HEK293 (cell line): ENCODE data around the gene GPR132.

ENCODE experiments used
- CTCF ChIA-PET: fragments of 350-600 bp; formaldehyde crosslinking; extraction: SDS; loops from one replicate; lab custom pipeline; 2021; ENCODE audit warnings: antibody characterized with exemption; lab: Yijun Ruan, JAX
- POLR2A ChIA-PET: fragments of 300-600 bp; formaldehyde crosslinking; extraction: SDS; loops from one replicate; lab custom pipeline; 2020; ENCODE audit warnings: antibody characterized with exemption, inconsistent platforms; lab: Yijun Ruan, JAX
- H3K27ac ChIP-seq: fragments of 200-500 bp; sonication (Bioruptor generic); 2 replicates; pipeline ENCODE4 v1.5.1; 2014; ENCODE audit warnings: low read depth, low read length, control low read depth, inconsistent platforms; ENCODE audit errors: extremely low read depth
- H3K36me3 ChIP-seq, 2 experiments: fragments of 200-500 bp in 1 of 2; sonication (Bioruptor generic) in 1 of 2; 1 replicate in 1 of 2; 2 replicates in 1 of 2; pipeline ENCODE4 v1.5.1; 2014 to 2017; ENCODE audit warnings: inconsistent platforms in 2 of 2, low read length in 2 of 2; ENCODE audit not compliant: control insufficient read depth in 2 of 2, insufficient read depth in 1 of 2
- H3K4me1 ChIP-seq: fragments of 200-500 bp; sonication (Bioruptor generic); 2 replicates; pipeline ENCODE4 v1.5.1; 2014; ENCODE audit warnings: mild to moderate bottlenecking, low read length, inconsistent platforms; ENCODE audit not compliant: control insufficient read depth, insufficient read depth
- H3K4me3 ChIP-seq: 2 replicates; pipeline ENCODE4 v1.5.1; 2011; ENCODE audit warnings: low read depth, mild to moderate bottlenecking, control low read depth, low read length, moderate library complexity
- H3K9me3 ChIP-seq: fragments of 200-500 bp; sonication (Bioruptor generic); 2 replicates; pipeline ENCODE4 v1.5.1; 2014; ENCODE audit warnings: low read depth, low read length, inconsistent platforms; ENCODE audit not compliant: control insufficient read depth, insufficient read depth
- GLIS1 ChIP-seq: fragments of 450-650 bp; formaldehyde crosslinking; IDR thresholded peaks from 2 replicates; pipeline ENCODE4 v1.5.1; 2016; ENCODE audit warnings: missing biosample characterization, missing genetic modification characterization
- KLF7 ChIP-seq: fragments of 450-650 bp; formaldehyde crosslinking; IDR thresholded peaks from 2 replicates; pipeline ENCODE4 v1.5.1; 2016; ENCODE audit warnings: missing biosample characterization, missing genetic modification characterization, borderline replicate concordance
- KLF9 ChIP-seq: fragments of 450-650 bp; formaldehyde crosslinking; IDR thresholded peaks from 2 replicates; pipeline ENCODE4 v1.5.1; 2016; ENCODE audit warnings: missing biosample characterization, missing genetic modification characterization, low read depth
- ZBTB48 ChIP-seq: fragments of 450-650 bp; formaldehyde crosslinking; IDR thresholded peaks from 2 replicates; pipeline ENCODE4 v1.5.1; 2016; ENCODE audit warnings: missing biosample characterization, missing genetic modification characterization
- ZBTB7A ChIP-seq: fragments of 450-650 bp; formaldehyde crosslinking; IDR thresholded peaks from 2 replicates; pipeline ENCODE4 v1.5.1; 2016; ENCODE audit warnings: low read depth, missing biosample characterization, missing genetic modification characterization
- ZBTB8A ChIP-seq: fragments of 450-650 bp; formaldehyde crosslinking; IDR thresholded peaks from 2 replicates; pipeline ENCODE4 v1.5.1; 2016; ENCODE audit warnings: missing biosample characterization, missing genetic modification characterization
- ZFP41 ChIP-seq: fragments of 450-650 bp; formaldehyde crosslinking; IDR thresholded peaks from 2 replicates; pipeline ENCODE4 v1.5.1; 2016; ENCODE audit warnings: missing biosample characterization, missing genetic modification characterization, borderline replicate concordance
- ZIC2 ChIP-seq: fragments of 450-650 bp; formaldehyde crosslinking; IDR thresholded peaks from 2 replicates; pipeline ENCODE4 v1.5.1; 2016; ENCODE audit warnings: missing biosample characterization, missing genetic modification characterization
- ZNF157 ChIP-seq: fragments of 450-650 bp; formaldehyde crosslinking; IDR thresholded peaks from 2 replicates; pipeline ENCODE4 v1.5.1; 2016; ENCODE audit warnings: missing biosample characterization, missing genetic modification characterization
- ZNF24 ChIP-seq: fragments of 450-650 bp; formaldehyde crosslinking; IDR thresholded peaks from 2 replicates; pipeline ENCODE4 v1.5.1; 2016; ENCODE audit warnings: missing biosample characterization, missing genetic modification characterization
- ZNF433 ChIP-seq: fragments of 450-650 bp; formaldehyde crosslinking; IDR thresholded peaks from 2 replicates; pipeline ENCODE4 v1.5.1; 2016; ENCODE audit warnings: missing biosample characterization, missing genetic modification characterization, low read depth
- ZNF501 ChIP-seq: fragments of 450-650 bp; formaldehyde crosslinking; IDR thresholded peaks from 2 replicates; pipeline ENCODE4 v1.5.1; 2016; ENCODE audit warnings: missing biosample characterization, missing genetic modification characterization
- ZNF513 ChIP-seq: fragments of 450-650 bp; IDR thresholded peaks from 2 replicates; pipeline ENCODE4 v1.5.1; 2018; ENCODE audit warnings: missing biosample characterization, missing genetic modification characterization
- ZNF514 ChIP-seq: fragments of 450-650 bp; formaldehyde crosslinking; IDR thresholded peaks from 2 replicates; pipeline ENCODE4 v1.5.1; 2016; ENCODE audit warnings: missing biosample characterization, missing genetic modification characterization
- ZNF549 ChIP-seq: fragments of 450-650 bp; IDR thresholded peaks from 2 replicates; pipeline ENCODE4 v1.5.1; 2018; ENCODE audit warnings: missing biosample characterization, missing genetic modification characterization, mild to moderate bottlenecking, inconsistent platforms, moderate library complexity
- ZNF600 ChIP-seq: fragments of 450-650 bp; formaldehyde crosslinking; IDR thresholded peaks from 2 replicates; pipeline ENCODE4 v1.5.1; 2016; ENCODE audit warnings: missing biosample characterization, missing genetic modification characterization
- ZNF701 ChIP-seq: fragments of 450-650 bp; formaldehyde crosslinking; IDR thresholded peaks from 2 replicates; pipeline ENCODE4 v1.5.1; 2016; ENCODE audit warnings: missing biosample characterization, missing genetic modification characterization
- ZSCAN23 ChIP-seq: fragments of 450-650 bp; formaldehyde crosslinking; IDR thresholded peaks from 2 replicates; pipeline ENCODE4 v1.5.1; 2016; ENCODE audit warnings: missing biosample characterization, missing genetic modification characterization
- TF ChIP-seq, protein P1 (sequence below): IDR thresholded peaks from 2 replicates; pipeline ENCODE4 v1.6.1; 2011; ENCODE audit warnings: mild to moderate bottlenecking, low read depth, low read length, borderline replicate concordance
- TF ChIP-seq, protein P2 (sequence below): fragments of 450-650 bp; formaldehyde crosslinking; IDR thresholded peaks from 2 replicates; pipeline ENCODE4 v1.5.1; 2016; ENCODE audit warnings: missing biosample characterization, missing genetic modification characterization

The GPR132 gene

GRCh38 chr14:105072381-105072861 is 7.2 kb upstream of the GPR132 start:
- Histone ChIP-seq H3K4me1 (no peaks in the 10 kb centered on the region), H3K4me3 (no peak overlapping the region), H3K27ac (no peak overlapping the region), H3K9me3 (no peaks in the 10 kb centered on the region), H3K36me3 (no peaks in the 10 kb centered on the region)
- ChIA-PET CTCF (interaction anchor here (0.9 to 1.8 kb wide), 3 partner anchors 12 to 97 kb away, joined by 4 to 6 read pairs (median 4); no protein-coding TSS in a partner anchor), POLR2A (interaction anchor here (0.6 kb wide), 1 partner anchor 26 kb away, joined by 3 read pairs; no protein-coding TSS in a partner anchor)
- TF ChIP-seq KLF9 (tag by site-specific recombination) (no peak), ZSCAN23 (no peak), GLIS1 (tag by site-specific recombination) (peak; percentile 94)
- TF ChIP-seq, protein P1, sequence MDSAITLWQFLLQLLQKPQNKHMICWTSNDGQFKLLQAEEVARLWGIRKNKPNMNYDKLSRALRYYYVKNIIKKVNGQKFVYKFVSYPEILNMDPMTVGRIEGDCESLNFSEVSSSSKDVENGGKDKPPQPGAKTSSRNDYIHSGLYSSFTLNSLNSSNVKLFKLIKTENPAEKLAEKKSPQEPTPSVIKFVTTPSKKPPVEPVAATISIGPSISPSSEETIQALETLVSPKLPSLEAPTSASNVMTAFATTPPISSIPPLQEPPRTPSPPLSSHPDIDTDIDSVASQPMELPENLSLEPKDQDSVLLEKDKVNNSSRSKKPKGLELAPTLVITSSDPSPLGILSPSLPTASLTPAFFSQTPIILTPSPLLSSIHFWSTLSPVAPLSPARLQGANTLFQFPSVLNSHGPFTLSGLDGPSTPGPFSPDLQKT: no peak

DNA sequence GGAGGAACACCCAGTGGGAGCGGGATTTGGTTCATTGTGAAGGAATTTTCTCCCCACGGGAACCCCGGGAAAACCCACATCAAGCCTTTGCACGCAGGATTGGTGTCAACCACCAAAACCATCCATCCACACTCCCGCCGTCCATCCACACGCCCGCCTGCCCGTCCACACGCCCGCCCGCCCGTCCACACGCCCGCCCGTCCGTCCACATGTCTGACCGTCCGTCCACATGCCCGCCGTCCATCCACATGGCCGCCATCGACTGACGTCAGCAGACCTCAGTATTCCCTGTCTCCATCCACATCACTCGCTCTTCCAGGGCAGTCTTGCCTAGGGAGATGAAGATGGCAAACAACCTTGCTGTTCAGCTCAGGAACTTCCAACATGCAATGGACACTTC is 6.7 kb upstream of the GPR132 start:
- no peak overlapping the region for H3K27ac ChIP-seq
- H3K4me3 ChIP-seq: no peak overlapping the region
- no peaks in the 10 kb centered on the region for H3K36me3 ChIP-seq
- CTCF ChIA-PET: interaction anchor here (0.5 to 1.8 kb wide), 2 partner anchors 19 to 25 kb away, joined by 5 to 6 read pairs; no protein-coding TSS in a partner anchor
- H3K9me3 ChIP-seq: no peaks in the 10 kb centered on the region
- TF ChIP-seq ZBTB8A (tag by site-specific recombination) (no peak), ZFP41 (tag by site-specific recombination) (no peak), ZNF24 (tag by site-specific recombination) (no peak), ZNF701 (tag by site-specific recombination) (no peak), ZBTB48 (tag by site-specific recombination) (no peak), ZNF433 (tag by site-specific recombination) (no peak), ZNF514 (tag by site-specific recombination) (no peak), ZNF157 (tag by site-specific recombination) (no peak), ZNF513 (tag by site-specific recombination) (no peak), ZNF600 (no peak), KLF7 (no peak), ZNF501 (tag by site-specific recombination) (no peak), ZIC2 (tag by site-specific recombination) (no peak), ZNF549 (tag by site-specific recombination) (no peak), ZBTB7A (tag by site-specific recombination) (no peak)
- TF ChIP-seq, protein P2, sequence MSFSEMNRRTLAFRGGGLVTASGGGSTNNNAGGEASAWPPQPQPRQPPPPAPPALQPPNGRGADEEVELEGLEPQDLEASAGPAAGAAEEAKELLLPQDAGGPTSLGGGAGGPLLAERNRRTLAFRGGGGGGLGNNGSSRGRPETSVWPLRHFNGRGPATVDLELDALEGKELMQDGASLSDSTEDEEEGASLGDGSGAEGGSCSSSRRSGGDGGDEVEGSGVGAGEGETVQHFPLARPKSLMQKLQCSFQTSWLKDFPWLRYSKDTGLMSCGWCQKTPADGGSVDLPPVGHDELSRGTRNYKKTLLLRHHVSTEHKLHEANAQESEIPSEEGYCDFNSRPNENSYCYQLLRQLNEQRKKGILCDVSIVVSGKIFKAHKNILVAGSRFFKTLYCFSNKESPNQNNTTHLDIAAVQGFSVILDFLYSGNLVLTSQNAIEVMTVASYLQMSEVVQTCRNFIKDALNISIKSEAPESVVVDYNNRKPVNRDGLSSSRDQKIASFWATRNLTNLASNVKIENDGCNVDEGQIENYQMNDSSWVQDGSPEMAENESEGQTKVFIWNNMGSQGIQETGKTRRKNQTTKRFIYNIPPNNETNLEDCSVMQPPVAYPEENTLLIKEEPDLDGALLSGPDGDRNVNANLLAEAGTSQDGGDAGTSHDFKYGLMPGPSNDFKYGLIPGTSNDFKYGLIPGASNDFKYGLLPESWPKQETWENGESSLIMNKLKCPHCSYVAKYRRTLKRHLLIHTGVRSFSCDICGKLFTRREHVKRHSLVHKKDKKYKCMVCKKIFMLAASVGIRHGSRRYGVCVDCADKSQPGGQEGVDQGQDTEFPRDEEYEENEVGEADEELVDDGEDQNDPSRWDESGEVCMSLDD: no peak
- TF ChIP-seq, all 188 proteins: peak for 0
- POLR2A ChIA-PET: interaction anchor here (0.6 kb wide), 1 partner anchor 26 kb away, joined by 3 read pairs; no protein-coding TSS in a partner anchor
- no peaks in the 10 kb centered on the region for H3K4me1 ChIP-seq
